ENCODE measurements around the gene TMEM214. TPM values are rescaled to one million over a fixed set of nuclear protein-coding genes. Genes with fewer than 3 reads are reported as not detected.

TMEM214 gene
- total and polyA plus RNA-seq, 2 of the 8 experiments (the other 6 are each of a cell fraction or from before 2014, with no cell fraction given) = 49.7 to 71.0 TPM

GRCh38 chr2:27041752-27042151, 9.0 kb downstream of the TMEM214 start (continued):
- TF ChIP-seq CTCF (IDR thresholded peaks at IDR 0.05; ENCODE audit: control extremely low read depth in 1 of 3, insufficient read depth in 1 of 3, low read depth in 1 of 3, low read length in 3 of 3) (no peak), HDAC6 (IDR thresholded peaks at IDR 0.05; ENCODE audit: low read depth, low read length) (no peak), POLR2AphosphoS5 (IDR thresholded peaks at IDR 0.05; ENCODE audit: low read depth, low read length) (no peak)

Data from H1 (cell line).